ENCODE results near the gene BANF2. TPM values are rescaled to one million over a fixed set of nuclear protein-coding genes. Genes with fewer than 3 reads are reported as not detected.

The BANF2 gene
- polyA plus RNA-seq, 1 donor from 2014 or later: not detected

DNA sequence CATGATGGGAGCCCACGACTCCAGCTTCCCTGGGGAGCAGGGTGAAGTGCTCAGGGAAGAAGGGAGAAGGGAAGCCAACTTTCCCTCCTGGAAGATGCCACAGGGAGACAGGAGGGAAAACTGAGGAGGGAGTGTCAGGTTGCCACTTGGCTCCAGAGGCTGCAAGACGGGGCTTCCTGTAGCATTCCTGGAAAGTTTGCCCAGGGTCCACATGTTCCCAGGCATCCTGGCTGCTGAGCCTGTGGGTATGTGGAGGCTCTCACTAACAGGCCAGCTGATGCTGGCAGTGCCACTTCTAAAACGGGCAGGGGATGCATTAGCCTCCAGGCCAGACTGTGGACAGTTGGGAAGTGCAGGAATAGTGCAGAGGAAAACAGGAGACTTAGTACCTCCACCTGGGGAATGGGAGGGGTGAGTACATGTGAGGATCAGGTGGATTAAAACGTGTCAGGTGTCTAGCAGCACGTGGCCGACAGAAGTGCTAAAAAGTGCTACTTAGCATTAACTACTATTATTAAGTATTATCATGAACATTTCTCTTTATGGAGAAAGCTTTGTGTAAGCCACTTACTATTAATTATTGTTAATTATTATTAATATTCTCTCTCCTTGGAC lies 33.2 kb downstream of the BANF2 start:
- no peaks in the 10 kb centered on the region for H3K79me2 ChIP-seq (replicated peaks; ENCODE audit: insufficient read depth, low read length)
- H3K4me2 ChIP-seq (ENCODE audit: low read length): no peak overlapping the region
- no peak overlapping the region for H3K9ac ChIP-seq (ENCODE audit: low read length)
- no peaks in the 10 kb centered on the region for H3K9me3 ChIP-seq (ENCODE audit: low read length)
- no peaks in the 10 kb centered on the region for H3K9me2 ChIP-seq (ENCODE audit: insufficient read depth, low read length)
- H3F3A ChIP-seq (ENCODE audit: insufficient read depth, low read length, poor library complexity, severe bottlenecking): no peaks in the 10 kb centered on the region
- no peak for TF ChIP-seq POLR2AphosphoS5 (IDR thresholded peaks at IDR 0.05)
- TF ChIP-seq, protein P1, sequence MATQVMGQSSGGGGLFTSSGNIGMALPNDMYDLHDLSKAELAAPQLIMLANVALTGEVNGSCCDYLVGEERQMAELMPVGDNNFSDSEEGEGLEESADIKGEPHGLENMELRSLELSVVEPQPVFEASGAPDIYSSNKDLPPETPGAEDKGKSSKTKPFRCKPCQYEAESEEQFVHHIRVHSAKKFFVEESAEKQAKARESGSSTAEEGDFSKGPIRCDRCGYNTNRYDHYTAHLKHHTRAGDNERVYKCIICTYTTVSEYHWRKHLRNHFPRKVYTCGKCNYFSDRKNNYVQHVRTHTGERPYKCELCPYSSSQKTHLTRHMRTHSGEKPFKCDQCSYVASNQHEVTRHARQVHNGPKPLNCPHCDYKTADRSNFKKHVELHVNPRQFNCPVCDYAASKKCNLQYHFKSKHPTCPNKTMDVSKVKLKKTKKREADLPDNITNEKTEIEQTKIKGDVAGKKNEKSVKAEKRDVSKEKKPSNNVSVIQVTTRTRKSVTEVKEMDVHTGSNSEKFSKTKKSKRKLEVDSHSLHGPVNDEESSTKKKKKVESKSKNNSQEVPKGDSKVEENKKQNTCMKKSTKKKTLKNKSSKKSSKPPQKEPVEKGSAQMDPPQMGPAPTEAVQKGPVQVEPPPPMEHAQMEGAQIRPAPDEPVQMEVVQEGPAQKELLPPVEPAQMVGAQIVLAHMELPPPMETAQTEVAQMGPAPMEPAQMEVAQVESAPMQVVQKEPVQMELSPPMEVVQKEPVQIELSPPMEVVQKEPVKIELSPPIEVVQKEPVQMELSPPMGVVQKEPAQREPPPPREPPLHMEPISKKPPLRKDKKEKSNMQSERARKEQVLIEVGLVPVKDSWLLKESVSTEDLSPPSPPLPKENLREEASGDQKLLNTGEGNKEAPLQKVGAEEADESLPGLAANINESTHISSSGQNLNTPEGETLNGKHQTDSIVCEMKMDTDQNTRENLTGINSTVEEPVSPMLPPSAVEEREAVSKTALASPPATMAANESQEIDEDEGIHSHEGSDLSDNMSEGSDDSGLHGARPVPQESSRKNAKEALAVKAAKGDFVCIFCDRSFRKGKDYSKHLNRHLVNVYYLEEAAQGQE (IDR thresholded peaks at IDR 0.05; ENCODE audit: borderline replicate concordance): no peak
- TF ChIP-seq, protein P2, sequence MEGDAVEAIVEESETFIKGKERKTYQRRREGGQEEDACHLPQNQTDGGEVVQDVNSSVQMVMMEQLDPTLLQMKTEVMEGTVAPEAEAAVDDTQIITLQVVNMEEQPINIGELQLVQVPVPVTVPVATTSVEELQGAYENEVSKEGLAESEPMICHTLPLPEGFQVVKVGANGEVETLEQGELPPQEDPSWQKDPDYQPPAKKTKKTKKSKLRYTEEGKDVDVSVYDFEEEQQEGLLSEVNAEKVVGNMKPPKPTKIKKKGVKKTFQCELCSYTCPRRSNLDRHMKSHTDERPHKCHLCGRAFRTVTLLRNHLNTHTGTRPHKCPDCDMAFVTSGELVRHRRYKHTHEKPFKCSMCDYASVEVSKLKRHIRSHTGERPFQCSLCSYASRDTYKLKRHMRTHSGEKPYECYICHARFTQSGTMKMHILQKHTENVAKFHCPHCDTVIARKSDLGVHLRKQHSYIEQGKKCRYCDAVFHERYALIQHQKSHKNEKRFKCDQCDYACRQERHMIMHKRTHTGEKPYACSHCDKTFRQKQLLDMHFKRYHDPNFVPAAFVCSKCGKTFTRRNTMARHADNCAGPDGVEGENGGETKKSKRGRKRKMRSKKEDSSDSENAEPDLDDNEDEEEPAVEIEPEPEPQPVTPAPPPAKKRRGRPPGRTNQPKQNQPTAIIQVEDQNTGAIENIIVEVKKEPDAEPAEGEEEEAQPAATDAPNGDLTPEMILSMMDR (IDR thresholded peaks at IDR 0.05; ENCODE audit: poor library complexity, severe bottlenecking): no peak
- TF ChIP-seq TAF1 (IDR thresholded peaks at IDR 0.05; ENCODE audit: low read depth): no peak
- no peak for TF ChIP-seq MXI1 (conservative IDR thresholded peaks at IDR 0.05; ENCODE audit: poor library complexity, severe bottlenecking)
- no peaks in the 10 kb centered on the region for H3K27me3 ChIP-seq (ENCODE audit: insufficient read depth, low read depth, low read length)
- H2AFZ ChIP-seq (ENCODE audit: low read depth, low read length): no peak overlapping the region
- H3K27ac ChIP-seq (ENCODE audit: low read length): no peak overlapping the region
- H4K20me1 ChIP-seq (ENCODE audit: insufficient read depth): no peaks in the 10 kb centered on the region
- H3K4me3 ChIP-seq (ENCODE audit: low read length): no peak overlapping the region
- no peaks in the 10 kb centered on the region for H3K36me3 ChIP-seq (ENCODE audit: insufficient read depth, low read length)

DNA sequence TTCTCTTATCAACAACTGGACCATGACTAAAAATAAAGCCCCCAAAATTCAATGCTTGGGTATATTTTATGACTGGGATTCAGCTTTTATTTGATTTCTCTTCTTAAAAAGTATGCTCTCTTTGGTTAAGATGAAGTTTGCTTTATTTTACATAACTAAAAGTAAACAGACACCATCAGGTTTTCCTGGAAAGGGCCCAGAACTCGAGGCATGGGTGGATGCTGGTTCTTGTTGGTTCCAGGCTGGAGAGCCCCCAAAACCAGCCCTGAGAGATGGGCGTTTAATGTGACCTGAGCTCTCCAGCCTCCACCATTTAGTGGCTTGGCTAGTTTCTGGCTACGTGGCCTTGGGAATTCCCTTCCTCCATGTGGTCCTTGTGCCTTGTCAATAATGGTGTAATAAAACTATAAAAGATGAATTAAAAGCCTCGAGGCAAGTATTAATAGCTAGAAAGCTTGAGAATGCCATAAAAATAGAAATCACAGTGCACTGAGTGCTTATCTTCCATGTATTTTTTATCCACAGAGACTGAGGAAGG lies 34.1 kb downstream of the BANF2 start:
- no peaks in the 10 kb centered on the region for H3F3A ChIP-seq (ENCODE audit: insufficient read depth, low read length, poor library complexity, severe bottlenecking)
- H3K4me2 ChIP-seq (ENCODE audit: low read length): no peak overlapping the region
- H3K4me3 ChIP-seq (ENCODE audit: low read length): no peak overlapping the region
- H3K79me2 ChIP-seq (replicated peaks; ENCODE audit: insufficient read depth, low read length): no peaks in the 10 kb centered on the region
- no peaks in the 10 kb centered on the region for H4K20me1 ChIP-seq (ENCODE audit: insufficient read depth)
- TF ChIP-seq TAF1 (IDR thresholded peaks at IDR 0.05; ENCODE audit: low read depth) (no peak), MXI1 (conservative IDR thresholded peaks at IDR 0.05; ENCODE audit: poor library complexity, severe bottlenecking) (no peak), EZH2 (IDR thresholded peaks at IDR 0.05; ENCODE audit: borderline replicate concordance, insufficient read depth, low read length, poor library complexity, severe bottlenecking) (no peak), SMC3 (conservative IDR thresholded peaks at IDR 0.05; ENCODE audit: poor library complexity) (no peak), EP300 (conservative IDR thresholded peaks at IDR 0.05; ENCODE audit: poor library complexity, severe bottlenecking) (no peak), POLR2AphosphoS5 (IDR thresholded peaks at IDR 0.05) (no peak), RAD21 (conservative IDR thresholded peaks at IDR 0.05) (no peak)
- TF ChIP-seq, protein P2 (IDR thresholded peaks at IDR 0.05; ENCODE audit: poor library complexity, severe bottlenecking): no peak
- TF ChIP-seq, protein P1 (IDR thresholded peaks at IDR 0.05; ENCODE audit: borderline replicate concordance): no peak
- H2AFZ ChIP-seq (ENCODE audit: low read depth, low read length): no peak overlapping the region
- no peaks in the 10 kb centered on the region for H3K9me2 ChIP-seq (ENCODE audit: insufficient read depth, low read length)
- no peaks in the 10 kb centered on the region for H3K36me3 ChIP-seq (ENCODE audit: insufficient read depth, low read length)
- H3K27ac ChIP-seq (ENCODE audit: low read length): no peak overlapping the region
- no peaks in the 10 kb centered on the region for H3K9me3 ChIP-seq (ENCODE audit: low read length)
- H3K27me3 ChIP-seq (ENCODE audit: insufficient read depth, low read depth, low read length): no peaks in the 10 kb centered on the region
- H3K9ac ChIP-seq (ENCODE audit: low read length): no peak overlapping the region

Measured in neural cell (in vitro differentiated cells).